SJSA1 (cell line): ENCODE results near the gene PCDHB8. TPM values are rescaled to one million over a fixed set of nuclear protein-coding genes. Genes with fewer than 3 reads are reported as not detected.
"Not testable (repeated sequence)": the region's sequence is repeated elsewhere in the genome, so short reads cannot be mapped to it uniquely, and the experiment has no call there.

Source experiments
- DNase-seq, 2 experiments: peaks; one replicate each; pipeline ENCODE4 v3.0.0-alpha.2; 2015 to 2020; ENCODE audit warnings: low spot score in 2 of 2, low read depth in 1 of 2
- H3K27ac ChIP-seq: fragments of 250-450 bp; sonication (Bioruptor Pico); 2 replicates; pipeline ENCODE4 v1.5.1; 2020; ENCODE audit warnings: mild to moderate bottlenecking, moderate library complexity
- H3K27me3 ChIP-seq: fragments of 250-450 bp; sonication (Bioruptor Pico); replicated peaks from 2 replicates; pipeline ENCODE4 v1.5.1; 2020; ENCODE audit warnings: mild to moderate bottlenecking, moderate library complexity
- H3K36me3 ChIP-seq: fragments of 250-450 bp; sonication (Bioruptor Pico); 2 replicates; pipeline ENCODE4 v1.5.1; 2020; ENCODE audit warnings: mild to moderate bottlenecking
- H3K4me1 ChIP-seq: fragments of 250-450 bp; sonication (Bioruptor Pico); replicated peaks from 2 replicates; pipeline ENCODE4 v1.6.1; 2021; ENCODE audit warnings: mild to moderate bottlenecking
- H3K4me3 ChIP-seq: fragments of 250-450 bp; sonication (Bioruptor Pico); 2 replicates; pipeline ENCODE4 v1.5.1; 2020; ENCODE audit warnings: mild to moderate bottlenecking
- H3K9me3 ChIP-seq: fragments of 250-450 bp; sonication (Bioruptor Pico); replicated peaks from 2 replicates; pipeline ENCODE4 v1.5.1; 2020; ENCODE audit warnings: mild to moderate bottlenecking
- total RNA-seq: library from RNA; depleted of rRNA; stranded (reverse); fragments of >200 nt; shearing (Covaris generic); gene quantifications from 2 replicates; pipeline ENCODE4 v1.2.3, GENCODE V29; 2014

Gene PCDHB8
- total RNA-seq, 1 experiment from 2014 or later, result 1.8 TPM

DNA sequence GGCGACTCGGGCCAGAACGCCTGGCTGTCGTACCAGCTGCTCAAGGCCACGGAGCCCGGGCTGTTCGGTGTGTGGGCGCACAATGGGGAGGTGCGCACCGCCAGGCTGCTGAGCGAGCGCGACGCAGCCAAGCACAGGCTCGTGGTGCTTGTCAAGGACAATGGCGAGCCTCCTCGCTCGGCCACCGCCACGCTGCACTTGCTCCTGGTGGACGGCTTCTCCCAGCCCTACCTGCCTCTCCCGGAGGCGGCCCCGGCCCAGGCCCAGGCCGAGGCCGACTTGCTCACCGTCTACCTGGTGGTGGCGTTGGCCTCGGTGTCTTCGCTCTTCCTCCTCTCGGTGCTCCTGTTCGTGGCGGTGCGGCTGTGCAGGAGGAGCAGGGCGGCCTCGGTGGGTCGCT lies 16.7 kb downstream of the PCDHB8 start:
- DNase-seq, H3K27ac ChIP-seq, H3K4me3 ChIP-seq, H3K4me1 ChIP-seq, H3K27me3 ChIP-seq, H3K36me3 ChIP-seq: not testable (repeated sequence)
- peaks cover 13% of the 10 kb centered on the region for H3K9me3 ChIP-seq

DNA sequence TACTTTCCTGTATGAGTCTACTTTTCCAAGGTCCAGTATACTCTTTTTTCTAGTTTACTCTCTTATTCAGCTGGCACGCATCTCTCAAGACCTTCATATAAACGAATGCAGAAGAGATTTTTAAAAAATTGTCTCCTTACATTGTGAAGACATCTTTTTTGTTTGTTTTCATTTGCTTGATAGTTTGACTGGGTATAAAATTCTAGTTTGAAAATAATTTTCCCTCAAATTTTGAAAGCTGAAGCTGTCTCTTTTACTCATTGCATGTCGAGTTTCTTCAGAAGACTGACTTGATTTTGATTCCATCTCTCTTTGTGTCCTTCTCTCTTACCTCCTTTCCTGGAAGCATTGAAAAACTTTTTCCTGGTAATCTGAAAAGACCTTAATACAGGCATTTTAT lies 18.8 kb downstream of the PCDHB8 start:
- H3K4me1 ChIP-seq, result no peaks in the 10 kb centered on the region
- H3K27ac ChIP-seq, result no peak overlapping the region
- DNase-seq, result no peak
- peaks cover 16% of the 10 kb centered on the region for H3K9me3 ChIP-seq
- H3K27me3 ChIP-seq, result no peaks in the 10 kb centered on the region
- no peak overlapping the region for H3K4me3 ChIP-seq
- H3K36me3 ChIP-seq, result no peaks in the 10 kb centered on the region

DNA sequence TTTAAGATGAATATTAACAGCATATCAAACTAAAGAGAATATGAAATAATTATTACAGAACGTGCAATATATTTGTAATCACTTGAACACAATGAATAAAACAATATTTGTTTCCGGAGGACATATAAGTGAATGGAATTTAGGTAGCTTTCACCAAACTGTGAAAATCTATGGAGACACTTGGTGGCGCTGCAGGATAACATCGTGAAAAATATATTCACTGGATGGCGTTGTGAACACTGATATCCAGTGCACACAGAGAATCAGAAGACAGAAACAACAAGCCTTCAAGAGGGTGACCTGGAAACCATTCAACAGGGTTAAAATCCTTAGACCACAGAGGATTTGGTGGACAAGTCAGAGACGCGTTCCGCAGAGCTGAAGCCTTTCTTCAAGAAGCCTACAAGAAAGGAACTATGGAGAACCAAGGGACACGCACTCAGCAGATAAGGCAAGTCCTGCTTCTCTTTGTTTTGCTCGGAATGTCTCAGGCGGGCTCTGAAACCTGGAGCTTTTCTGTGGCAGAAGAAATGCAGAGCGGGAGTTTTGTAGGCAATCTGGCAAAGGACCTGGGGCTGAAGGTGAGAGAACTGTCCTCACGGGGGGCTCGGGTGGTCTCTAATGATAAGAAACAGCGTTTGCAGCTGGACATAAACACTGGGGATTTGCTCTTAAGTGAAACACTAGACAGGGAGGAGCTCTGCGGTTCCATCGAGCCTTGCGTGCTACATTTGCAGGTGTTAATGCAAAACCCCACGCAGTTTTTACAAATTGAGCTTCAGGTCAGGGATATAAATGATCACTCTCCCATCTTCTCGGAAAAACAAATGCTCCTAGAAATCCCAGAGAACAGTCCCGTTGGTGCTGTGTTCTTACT lies 22.0 kb downstream of the PCDHB8 start, which contains the start of gene PCDHB11:
PCDHB11 (plus strand) TSS at position 269 of the 877 bp plus-strand sequence; CDS start at position 417, 148 bp downstream.
- Histone ChIP-seq H3K4me3 (no peak within 1 kb of the TSS), H3K27me3 (no peaks in the 10 kb centered on the region), H3K9me3 (peaks cover 13% of the 10 kb centered on the region; the same call in 1 of the 2 replicates), H3K27ac (no peak within 1 kb of the TSS), H3K4me1 (no peaks in the 10 kb centered on the region), H3K36me3 (no peaks in the 10 kb centered on the region)
- no peak for DNase-seq

DNA sequence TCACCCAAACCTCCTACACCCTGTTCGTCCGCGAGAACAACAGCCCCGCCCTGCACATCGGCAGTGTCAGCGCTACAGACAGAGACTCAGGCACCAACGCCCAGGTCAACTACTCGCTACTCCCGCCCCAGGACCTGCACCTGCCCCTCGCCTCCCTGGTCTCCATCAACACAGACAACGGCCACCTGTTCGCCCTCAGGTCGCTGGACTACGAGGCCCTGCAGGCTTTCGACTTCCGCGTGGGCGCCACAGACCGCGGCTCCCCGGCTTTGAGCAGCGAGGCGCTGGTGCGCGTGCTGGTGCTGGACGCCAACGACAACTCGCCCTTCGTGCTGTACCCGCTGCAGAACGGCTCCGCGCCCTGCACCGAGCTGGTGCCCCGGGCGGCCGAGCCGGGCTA lies 23.5 kb downstream of the PCDHB8 start:
- not testable (repeated sequence) for H3K36me3 ChIP-seq, H3K4me1 ChIP-seq, H3K27ac ChIP-seq, H3K4me3 ChIP-seq, H3K27me3 ChIP-seq, DNase-seq
- H3K9me3 ChIP-seq, result peaks cover 13% of the 10 kb centered on the region; the same call in 1 of the 2 replicates

DNA sequence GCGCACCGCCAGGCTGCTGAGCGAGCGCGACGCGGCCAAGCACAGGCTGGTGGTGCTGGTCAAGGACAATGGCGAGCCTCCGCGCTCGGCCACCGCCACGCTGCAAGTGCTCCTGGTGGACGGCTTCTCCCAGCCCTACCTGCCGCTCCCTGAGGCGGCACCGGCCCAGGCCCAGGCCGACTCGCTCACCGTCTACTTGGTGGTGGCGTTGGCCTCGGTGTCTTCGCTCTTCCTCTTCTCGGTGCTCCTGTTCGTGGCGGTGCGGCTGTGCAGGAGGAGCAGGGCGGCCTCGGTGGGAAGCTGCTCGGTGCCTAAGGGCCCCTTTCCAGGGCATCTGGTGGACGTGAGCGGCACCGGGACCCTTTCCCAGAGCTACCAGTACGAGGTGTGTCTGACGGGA lies 24.1 kb downstream of the PCDHB8 start:
- H3K9me3 ChIP-seq, result peaks cover 13% of the 10 kb centered on the region; the same call in 1 of the 2 replicates
- H3K4me1 ChIP-seq, H3K36me3 ChIP-seq, DNase-seq, H3K27me3 ChIP-seq, H3K27ac ChIP-seq, H3K4me3 ChIP-seq: not testable (repeated sequence)

DNA sequence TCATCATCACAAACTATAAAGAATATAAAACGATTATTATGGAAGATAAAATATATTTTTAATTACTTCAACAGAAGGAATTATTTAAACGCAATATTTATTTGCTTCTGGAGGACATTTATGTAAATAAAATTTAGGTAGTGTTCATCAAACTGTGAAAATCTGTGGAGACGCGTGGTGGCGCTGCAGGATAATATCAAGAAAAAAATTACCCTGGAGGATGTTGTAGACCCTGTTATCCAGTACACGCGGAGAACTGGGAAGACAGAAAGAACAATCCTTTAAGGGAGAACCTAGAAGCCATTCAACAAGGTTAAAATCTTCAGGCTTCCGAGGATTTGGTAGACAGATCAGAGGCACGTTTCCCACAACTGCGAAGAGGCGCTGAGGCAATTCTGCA lies 30.9 kb downstream of the PCDHB8 start, which contains the start of gene PCDHB12:
PCDHB12 (plus strand) TSS at position 242 of the 400 bp plus-strand sequence. CDS start 189 bp downstream, outside the sequence.
- Histone ChIP-seq H3K36me3 (no peaks in the 10 kb centered on the region), H3K9me3 (no peaks in the 10 kb centered on the region), H3K27ac (no peak within 1 kb of the TSS), H3K4me1 (no peaks in the 10 kb centered on the region), H3K27me3 (no peaks in the 10 kb centered on the region), H3K4me3 (peak within 1 kb of the TSS; percentile 13; the same call in 1 of the 2 replicates)
- DNase-seq, result peak in 1 of 2 experiments; percentile 15

DNA sequence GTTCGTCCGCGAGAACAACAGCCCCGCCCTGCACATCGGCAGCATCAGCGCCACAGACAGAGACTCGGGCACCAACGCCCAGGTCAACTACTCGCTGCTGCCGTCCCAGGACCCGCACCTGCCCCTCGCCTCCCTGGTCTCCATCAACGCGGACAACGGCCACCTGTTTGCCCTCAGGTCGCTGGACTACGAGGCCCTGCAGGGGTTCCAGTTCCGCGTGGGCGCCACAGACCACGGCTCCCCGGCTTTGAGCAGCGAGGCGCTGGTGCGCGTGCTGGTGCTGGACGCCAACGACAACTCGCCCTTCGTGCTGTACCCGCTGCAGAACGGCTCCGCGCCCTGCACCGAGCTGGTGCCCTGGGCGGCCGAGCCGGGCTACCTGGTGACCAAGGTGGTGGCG lies 32.7 kb downstream of the PCDHB8 start:
- H3K36me3 ChIP-seq, H3K27me3 ChIP-seq, H3K4me1 ChIP-seq, DNase-seq, H3K9me3 ChIP-seq, H3K4me3 ChIP-seq, H3K27ac ChIP-seq: not testable (repeated sequence)

DNA sequence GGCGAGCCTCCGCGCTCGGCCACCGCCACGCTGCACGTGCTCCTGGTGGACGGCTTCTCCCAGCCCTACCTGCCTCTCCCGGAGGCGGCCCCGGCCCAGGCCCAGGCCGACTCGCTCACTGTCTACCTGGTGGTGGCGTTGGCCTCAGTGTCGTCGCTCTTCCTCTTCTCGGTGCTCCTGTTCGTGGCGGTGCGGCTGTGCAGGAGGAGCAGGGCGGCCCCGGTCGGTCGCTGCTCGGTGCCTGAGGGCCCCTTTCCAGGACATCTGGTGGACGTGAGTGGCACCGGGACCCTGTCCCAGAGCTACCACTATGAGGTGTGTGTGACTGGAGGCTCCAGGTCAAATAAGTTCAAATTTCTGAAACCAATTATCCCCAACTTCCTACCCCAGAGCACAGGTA lies 33.3 kb downstream of the PCDHB8 start:
- H3K9me3 ChIP-seq, DNase-seq, H3K27ac ChIP-seq, H3K27me3 ChIP-seq, H3K36me3 ChIP-seq, H3K4me1 ChIP-seq, H3K4me3 ChIP-seq: not testable (repeated sequence)

DNA sequence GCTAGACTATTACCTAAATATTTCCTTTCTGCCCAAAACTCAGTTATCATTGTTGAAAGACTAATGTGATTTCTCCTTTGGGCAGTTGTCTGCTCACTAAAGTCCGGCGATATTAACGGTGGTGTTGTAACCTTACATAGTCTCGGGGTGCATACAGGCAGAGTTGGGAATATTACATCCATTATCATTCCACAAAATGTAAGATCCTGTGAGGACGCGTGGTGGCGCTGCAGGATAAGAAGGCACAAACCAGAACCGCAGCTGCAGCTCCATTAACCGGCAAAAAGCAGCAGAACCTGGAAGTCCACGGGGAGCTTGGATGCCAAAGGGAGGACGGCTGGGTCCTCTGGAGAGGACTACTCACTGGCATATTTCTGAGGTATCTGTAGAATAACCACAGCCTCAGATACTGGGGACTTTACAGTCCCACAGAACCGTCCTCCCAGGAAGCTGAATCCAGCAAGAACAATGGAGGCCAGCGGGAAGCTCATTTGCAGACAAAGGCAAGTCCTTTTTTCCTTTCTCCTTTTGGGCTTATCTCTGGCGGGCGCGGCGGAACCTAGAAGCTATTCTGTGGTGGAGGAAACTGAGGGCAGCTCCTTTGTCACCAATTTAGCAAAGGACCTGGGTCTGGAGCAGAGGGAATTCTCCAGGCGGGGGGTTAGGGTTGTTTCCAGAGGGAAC lies 36.2 kb downstream of the PCDHB8 start, which contains the start of gene PCDHB13:
PCDHB13 (plus strand) TSS at position 264 of the 684 bp plus-strand sequence; CDS start at position 469, 205 bp downstream.
- not testable (repeated sequence) for H3K9me3 ChIP-seq, H3K27me3 ChIP-seq, H3K4me1 ChIP-seq, H3K27ac ChIP-seq, DNase-seq, H3K36me3 ChIP-seq, H3K4me3 ChIP-seq

DNA sequence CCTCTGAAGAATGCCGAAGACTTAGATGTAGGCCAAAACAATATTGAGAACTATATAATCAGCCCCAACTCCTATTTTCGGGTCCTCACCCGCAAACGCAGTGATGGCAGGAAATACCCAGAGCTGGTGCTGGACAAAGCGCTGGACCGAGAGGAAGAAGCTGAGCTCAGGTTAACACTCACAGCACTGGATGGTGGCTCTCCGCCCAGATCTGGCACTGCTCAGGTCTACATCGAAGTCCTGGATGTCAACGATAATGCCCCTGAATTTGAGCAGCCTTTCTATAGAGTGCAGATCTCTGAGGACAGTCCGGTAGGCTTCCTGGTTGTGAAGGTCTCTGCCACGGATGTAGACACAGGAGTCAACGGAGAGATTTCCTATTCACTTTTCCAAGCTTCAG lies 37.0 kb downstream of the PCDHB8 start:
- H3K4me1 ChIP-seq, H3K36me3 ChIP-seq, H3K4me3 ChIP-seq, H3K27ac ChIP-seq, H3K9me3 ChIP-seq, DNase-seq, H3K27me3 ChIP-seq: not testable (repeated sequence)

DNA sequence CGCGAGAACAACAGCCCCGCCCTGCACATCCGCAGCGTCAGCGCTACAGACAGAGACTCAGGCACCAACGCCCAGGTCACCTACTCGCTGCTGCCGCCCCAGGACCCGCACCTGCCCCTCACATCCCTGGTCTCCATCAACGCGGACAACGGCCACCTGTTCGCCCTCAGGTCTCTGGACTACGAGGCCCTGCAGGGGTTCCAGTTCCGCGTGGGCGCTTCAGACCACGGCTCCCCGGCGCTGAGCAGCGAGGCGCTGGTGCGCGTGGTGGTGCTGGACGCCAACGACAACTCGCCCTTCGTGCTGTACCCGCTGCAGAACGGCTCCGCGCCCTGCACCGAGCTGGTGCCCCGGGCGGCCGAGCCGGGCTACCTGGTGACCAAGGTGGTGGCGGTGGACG lies 37.9 kb downstream of the PCDHB8 start:
- not testable (repeated sequence) for H3K4me1 ChIP-seq, H3K4me3 ChIP-seq, H3K27me3 ChIP-seq, H3K9me3 ChIP-seq, H3K36me3 ChIP-seq, H3K27ac ChIP-seq, DNase-seq

DNA sequence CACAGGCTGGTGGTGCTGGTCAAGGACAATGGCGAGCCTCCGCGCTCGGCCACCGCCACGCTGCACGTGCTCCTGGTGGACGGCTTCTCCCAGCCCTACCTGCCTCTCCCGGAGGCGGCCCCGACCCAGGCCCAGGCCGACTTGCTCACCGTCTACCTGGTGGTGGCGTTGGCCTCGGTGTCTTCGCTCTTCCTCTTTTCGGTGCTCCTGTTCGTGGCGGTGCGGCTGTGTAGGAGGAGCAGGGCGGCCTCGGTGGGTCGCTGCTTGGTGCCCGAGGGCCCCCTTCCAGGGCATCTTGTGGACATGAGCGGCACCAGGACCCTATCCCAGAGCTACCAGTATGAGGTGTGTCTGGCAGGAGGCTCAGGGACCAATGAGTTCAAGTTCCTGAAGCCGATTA lies 38.4 kb downstream of the PCDHB8 start:
- not testable (repeated sequence) for DNase-seq, H3K9me3 ChIP-seq, H3K36me3 ChIP-seq, H3K27me3 ChIP-seq, H3K27ac ChIP-seq, H3K4me3 ChIP-seq, H3K4me1 ChIP-seq

DNA sequence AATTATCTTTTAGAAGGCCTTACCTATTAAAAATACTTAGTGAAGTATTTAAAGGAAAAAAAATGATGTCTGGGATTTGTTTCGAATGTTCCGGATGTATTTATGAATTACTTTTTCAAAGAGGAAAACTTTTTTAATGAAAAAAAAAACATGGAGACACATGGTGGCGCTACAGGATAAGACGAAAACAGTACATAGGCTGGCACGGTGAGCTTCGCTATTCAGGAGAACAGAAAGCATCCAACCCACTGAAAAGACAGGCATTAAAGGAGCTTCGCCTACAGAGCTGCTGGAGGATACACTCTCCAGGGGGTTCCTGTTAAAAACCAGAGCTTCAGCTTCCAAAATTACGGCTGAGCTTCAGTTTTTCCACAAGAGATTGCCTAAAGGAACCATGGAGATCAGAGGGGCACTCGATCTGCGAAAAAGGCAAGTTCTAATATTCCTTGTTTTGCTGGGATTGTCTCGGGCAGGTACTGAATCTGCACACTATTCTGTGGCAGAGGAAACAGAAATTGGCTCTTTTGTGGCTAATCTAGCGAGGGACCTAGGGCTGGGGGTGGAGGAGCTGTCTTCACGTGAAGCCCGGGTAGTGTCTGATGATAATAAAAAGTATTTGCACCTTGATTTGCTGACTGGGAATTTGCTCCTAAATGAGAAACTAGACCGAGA lies 45.7 kb downstream of the PCDHB8 start, which contains the start of gene PCDHB14:
PCDHB14 (plus strand) TSS at position 232 of the 672 bp plus-strand sequence; CDS start at position 395, 163 bp downstream.
- Histone ChIP-seq H3K4me3 (peak within 1 kb of the TSS; percentile 43), H3K27me3 (no peaks in the 10 kb centered on the region), H3K36me3 (no peaks in the 10 kb centered on the region), H3K9me3 (peaks cover 2% of the 10 kb centered on the region; the same call in 1 of the 2 replicates), H3K4me1 (no peaks in the 10 kb centered on the region), H3K27ac (no peak within 1 kb of the TSS)
- DNase-seq, result peak in 1 of 2 experiments; percentile 74
